HG03342 (cell line): ENCODE data around the gene PLAAT1.

Experiments
- ATAC-seq: cut with Tn5 transposase; IDR thresholded peaks from one replicate; pipeline ENCODE4 v1.9.1; 2021; ENCODE audit warnings: mild to moderate bottlenecking, moderate library complexity; ENCODE audit not compliant: unreplicated experiment

Gene PLAAT1

GRCh38 chr3:193250492-193250891, 9.5 kb downstream of the PLAAT1 start:
- no peak for ATAC-seq

GRCh38 chr3:193253986-193254660, 13.1 kb downstream of the PLAAT1 start:
- no peak for ATAC-seq

DNA sequence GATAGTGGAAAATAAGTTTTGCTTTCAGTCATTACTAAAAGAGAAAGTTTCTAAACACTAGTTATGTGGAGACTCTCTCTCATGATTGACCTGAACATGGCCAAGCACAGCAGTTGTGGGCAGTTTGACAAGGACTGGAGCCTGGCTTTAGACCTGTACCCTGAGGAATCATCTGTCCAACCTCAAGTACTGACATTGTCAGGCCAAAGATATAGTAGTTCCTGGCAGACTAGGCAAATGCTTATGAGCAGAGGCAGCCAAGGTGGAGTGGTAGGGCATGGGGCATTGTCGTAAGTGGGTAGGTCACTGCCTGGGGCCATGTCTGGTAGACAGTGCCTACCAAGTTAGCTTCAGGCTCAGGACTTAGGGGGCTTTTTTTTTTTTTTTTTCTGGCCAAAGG, 20.9 kb downstream of the PLAAT1 start:
- no peak for ATAC-seq

- ATAC-seq, result no peak
Measured at GRCh38 chr3:193262707-193263106, 21.7 kb downstream of the PLAAT1 start.

DNA sequence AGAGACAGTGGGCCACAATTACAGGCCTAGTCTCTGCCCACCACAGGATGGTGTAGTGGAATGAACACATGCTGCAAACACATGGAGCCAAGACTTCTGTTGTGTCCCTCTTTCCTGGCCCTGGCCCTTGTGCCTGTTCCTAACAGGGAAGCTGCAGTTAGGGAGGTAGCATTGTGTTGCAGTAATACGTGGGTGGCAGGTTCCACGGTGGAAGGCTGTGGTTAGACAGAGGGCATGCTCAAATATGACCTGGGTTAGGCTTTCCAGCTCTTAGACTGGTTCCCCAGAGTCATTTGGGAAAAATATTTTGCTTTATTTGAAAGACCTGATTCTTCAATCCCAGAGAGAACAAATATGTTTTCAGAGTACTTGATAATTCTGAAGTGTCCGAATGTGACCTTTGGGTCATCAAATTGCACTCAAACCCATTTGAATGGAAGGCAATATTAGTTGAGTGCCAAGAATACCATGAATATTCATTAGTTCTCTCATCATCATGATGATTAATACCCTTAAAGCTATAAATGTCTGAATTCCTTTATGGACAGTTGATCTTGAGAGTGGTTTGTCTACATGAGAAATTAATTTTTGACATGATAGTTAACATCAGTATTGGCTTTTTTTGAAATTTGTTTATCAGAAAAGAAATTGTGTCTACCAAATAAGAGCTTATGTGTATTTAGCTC, 28.5 kb downstream of the PLAAT1 start:
- ATAC-seq, result no peak

- ATAC-seq, result no peak
Measured at GRCh38 chr3:193270451-193270850, 29.4 kb downstream of the PLAAT1 start.

DNA sequence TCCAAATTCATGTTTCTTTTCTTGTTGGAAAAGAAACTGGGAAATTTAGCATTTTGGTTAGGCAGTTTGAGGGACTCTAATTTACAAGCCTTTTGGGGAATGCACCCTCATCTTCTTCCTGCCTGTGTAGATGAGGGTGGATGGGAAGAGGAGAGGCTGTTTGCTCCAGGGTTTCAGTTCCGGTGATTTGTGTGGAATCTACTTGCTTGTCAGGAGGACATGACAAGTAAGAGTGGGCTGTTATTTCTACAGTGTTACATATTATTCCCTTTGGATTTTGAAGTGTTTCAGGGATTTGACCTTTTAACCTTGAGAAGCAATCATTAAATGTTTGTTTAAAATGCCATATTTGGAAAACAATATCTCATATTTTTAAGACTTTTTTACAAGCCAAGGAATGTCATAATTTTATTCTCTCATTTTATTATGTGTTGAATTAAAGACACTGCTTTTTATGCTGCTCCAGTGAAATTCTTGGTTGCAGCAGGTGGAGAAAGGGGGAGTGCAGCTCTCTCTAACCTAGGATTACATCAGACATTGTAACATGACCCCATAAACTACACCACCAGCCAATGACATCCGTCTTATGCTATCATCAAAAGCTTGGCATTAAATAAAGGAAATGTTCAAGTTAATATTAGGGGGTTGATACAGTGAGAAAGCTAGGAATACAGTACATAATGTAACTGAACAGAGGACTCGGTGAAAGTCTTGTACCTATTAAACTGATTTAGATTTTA, 30.2 kb downstream of the PLAAT1 start:
- no peak for ATAC-seq

GRCh38 chr3:193292386-193292785, 51.4 kb downstream of the PLAAT1 start:
- no peak for ATAC-seq

GRCh38 chr3:193295985-193296384, 55.0 kb downstream of the PLAAT1 start:
- no peak for ATAC-seq

GRCh38 chr3:193297421-193297820, 56.4 kb downstream of the PLAAT1 start:
- ATAC-seq, result no peak

DNA sequence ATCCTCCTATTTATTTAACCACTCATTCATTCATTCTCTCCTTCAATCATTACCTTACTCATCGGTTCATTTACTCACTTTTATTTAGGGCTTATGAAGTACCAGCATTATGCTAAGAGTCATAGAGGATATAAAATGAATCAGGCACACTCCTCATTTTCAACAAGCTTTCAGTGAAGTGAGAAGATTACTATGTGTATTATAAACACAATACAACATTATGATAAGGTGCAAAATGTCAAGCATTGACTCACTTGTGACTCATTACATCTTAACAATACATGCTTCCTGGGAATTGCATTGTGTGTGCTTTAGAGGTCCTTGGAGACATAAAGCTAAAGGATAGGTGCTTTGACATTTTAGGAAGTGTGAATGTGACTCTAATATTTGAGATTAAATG, 60.4 kb downstream of the PLAAT1 start:
- no peak for ATAC-seq

DNA sequence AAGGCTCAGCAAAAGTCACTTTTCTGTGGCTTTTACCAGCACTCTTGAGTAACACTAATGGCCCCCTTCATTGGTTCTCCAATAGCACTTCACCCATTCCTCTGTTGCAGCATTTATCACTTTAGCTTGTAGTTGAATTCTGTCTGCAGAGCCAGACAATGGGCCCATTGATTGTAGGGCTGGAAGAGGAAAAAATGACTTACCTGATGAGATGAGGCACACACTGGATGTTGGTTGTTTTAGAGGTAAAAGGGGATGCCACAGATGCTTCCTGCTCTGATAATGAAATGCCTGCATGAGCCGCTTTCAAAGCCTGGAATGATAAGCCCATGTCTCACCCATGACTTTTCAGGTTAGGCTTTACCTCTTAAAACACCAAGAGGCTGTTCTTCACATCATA, 64.3 kb downstream of the PLAAT1 start:
- no peak for ATAC-seq

DNA sequence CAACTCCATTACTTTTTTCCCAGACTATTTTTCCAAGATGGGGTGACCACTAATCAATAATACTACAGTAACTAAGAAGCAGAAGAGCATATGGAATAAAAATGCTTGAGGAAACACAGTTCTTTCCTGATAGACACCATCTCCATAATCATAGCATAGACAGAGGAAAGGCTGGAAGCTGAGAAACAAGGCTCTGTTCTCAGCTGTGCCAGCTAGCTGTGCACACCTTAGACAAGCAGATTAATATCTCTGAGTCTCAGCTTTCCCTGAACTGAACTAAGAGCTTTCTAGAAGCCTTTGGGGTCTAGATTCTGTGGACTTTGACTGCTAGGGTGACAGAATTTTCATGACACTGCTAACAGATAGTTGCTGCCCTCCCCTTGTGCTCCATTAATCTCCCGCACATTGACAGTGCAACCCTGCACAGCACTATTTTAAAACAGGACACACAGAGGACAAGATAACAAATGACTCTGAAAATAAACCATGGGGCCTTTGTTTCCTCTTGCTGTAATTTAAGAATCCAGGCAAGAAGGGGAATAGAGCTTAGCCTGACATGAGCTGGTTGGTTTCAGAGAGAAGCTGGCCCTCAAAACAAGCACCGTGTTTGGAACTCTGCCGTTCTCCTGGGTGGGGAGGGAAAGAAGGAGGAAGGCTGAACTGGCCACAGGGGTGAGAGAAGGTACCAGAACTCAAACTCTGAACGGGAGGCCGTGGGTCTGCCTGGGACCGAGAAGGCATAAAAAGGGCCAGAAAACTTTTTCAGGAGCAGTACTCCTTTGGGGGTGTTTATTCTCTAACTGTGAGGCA, 70.1 kb downstream of the PLAAT1 start:
- ATAC-seq, result no peak

DNA sequence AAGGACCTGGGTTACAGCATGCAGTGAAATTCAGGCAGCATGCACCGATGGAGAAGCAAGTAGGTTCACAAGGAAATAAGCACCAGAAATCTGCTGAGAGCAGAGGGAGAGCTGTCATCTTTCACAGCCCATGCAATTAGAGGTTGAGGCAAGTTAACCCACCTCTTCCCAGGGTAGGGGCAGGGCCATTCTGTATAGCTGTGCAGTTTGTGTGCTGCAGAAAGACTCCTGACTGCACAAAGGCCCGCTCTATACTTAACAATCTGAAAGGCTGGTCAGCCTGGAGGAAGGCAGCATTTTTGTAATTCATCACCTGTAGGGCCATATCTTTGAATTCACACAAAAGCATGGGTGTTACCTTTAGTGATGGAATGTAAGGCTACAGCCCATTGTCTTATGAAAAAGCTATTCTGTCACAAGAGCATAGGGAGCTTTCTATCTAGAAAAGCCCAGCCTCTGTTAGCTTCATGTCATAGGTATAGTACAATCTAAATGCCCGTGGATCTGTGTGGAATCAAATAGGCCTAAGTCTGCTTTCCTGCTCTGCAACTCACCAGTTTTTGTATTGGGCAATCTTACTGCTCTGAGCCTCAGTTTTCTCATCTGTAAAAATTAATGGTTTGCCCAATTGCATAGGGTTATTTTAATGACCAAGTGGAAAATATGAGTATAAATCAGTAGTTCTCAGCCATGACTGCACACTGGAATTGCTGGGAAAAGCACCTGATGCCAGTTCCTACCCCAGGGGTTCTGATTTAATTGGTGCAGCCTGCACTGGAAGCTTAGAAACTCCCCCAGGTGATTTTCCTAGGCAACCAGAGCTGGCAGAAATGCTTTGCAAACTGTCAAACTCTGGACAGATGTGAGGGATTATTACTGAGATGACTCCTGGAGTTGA, 72.3 kb downstream of the PLAAT1 start:
- no peak for ATAC-seq

DNA sequence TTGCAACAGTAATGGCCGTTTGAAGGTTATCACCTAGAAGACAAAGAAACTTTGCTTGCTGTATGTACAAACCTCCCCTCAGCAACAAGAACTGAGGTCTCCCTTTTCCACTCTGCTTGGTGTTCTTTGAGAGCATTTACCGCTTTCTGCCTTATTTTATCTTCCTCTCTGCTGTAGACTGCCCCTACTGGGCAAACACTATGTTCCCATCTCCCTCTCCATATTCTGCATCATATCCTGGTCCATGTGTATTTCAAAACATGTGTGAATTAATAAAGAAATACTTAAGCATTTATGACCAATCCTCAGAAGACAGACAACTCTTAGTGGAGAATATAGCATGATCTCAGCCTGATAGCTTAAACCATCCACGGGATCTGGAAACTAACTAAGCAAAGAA, 73.1 kb downstream of the PLAAT1 start:
- ATAC-seq, result no peak

DNA sequence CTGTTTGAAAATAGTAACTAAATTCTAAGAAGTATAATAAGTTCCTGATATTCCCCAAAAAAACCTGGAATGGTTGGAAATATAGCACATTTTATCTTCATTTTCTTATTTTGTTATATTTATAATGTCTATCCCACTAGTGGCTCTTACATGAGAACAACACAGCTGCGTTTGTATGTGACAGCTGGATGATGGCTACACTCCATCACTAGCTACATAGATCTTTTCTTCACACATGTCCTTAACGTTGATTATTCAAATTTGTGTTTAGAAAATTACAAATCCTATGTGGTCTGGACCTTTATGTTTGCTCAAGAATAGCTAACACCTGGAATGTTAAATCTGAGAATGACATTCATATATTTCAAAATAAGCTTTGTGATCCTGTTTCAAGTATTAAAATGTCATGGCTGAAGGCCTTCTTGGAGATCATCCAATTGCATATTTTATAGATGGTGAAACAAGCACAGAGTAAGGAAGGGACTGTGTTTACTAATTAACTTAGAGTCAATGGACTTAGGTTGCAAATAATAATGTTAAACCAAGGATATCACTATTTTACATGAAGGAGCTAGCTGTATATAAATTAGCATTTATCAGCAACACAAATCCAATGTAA, 76.8 kb downstream of the PLAAT1 start:
- ATAC-seq, result no peak
